Stomach (tissue), 9 donors: ENCODE data around the gene ODC1. TPM values are rescaled to one million over a fixed set of nuclear protein-coding genes. Genes with fewer than 3 reads are reported as not detected.

ENCODE experiments used
- DNase-seq, 2 donors: peaks; one replicate each; pipeline versions ENCODE4 v3.0.0 to v3.0.0-alpha.2; 2013 to 2019
- H3K27ac ChIP-seq, 5 donors: fragments of 200-600 bp in 4 of 5; sonication (generic) in 4 of 5; one replicate each; pipeline ENCODE4 v1.5.1; 2013 to 2019; ENCODE audit warnings: mild to moderate bottlenecking in 1 of 5, moderate library complexity in 1 of 5
- H3K27me3 ChIP-seq, 3 donors: fragments of 200-600 bp; sonication (generic); one replicate each; pipeline ENCODE4 v1.5.1; 2017 to 2019; ENCODE audit warnings: mixed run types in 1 of 3
- H3K36me3 ChIP-seq, 4 donors: fragments of 200-600 bp; sonication (generic); 1 replicate in 3 of 4; 2 replicates in 1 of 4; pipeline ENCODE4 v1.5.1; 2016 to 2019
- H3K4me1 ChIP-seq, 4 donors: fragments of 200-600 bp; sonication (generic); one replicate each; pipeline ENCODE4 v1.5.1; 2016 to 2019
- H3K4me3 ChIP-seq, 4 donors: fragments of 200-600 bp; sonication (generic) in 3 of 4; one replicate each; pipeline ENCODE4 v1.5.1; 2016 to 2019; ENCODE audit warnings: mild to moderate bottlenecking in 1 of 4
- H3K9me3 ChIP-seq, 4 donors: fragments of 200-600 bp; sonication (generic); one replicate each; pipeline ENCODE4 v1.5.1; 2016 to 2019
- CTCF ChIP-seq, 7 experiments: fragments of 450-650 bp in 4 of 7; fragments of 200-600 bp in 3 of 7; sonication (generic) in 3 of 7; IDR thresholded peaks; one replicate each; pipeline ENCODE4 v1.5.1; 2016 to 2019; ENCODE audit warnings: antibody characterized with exemption in 7 of 7, control low read depth in 2 of 7, mild to moderate bottlenecking in 1 of 7
- EP300 ChIP-seq: sonication (generic); formaldehyde crosslinking; IDR thresholded peaks from one replicate; pipeline ENCODE4 v1.6.1; 2017; ENCODE audit warnings: antibody characterized with exemption
- POLR2A ChIP-seq, 4 donors: fragments of 450-650 bp; IDR thresholded peaks; one replicate each; pipeline ENCODE4 v1.6.1; 2016; ENCODE audit warnings: antibody characterized with exemption in 4 of 4, control low read depth in 2 of 4, mild to moderate bottlenecking in 1 of 4, moderate library complexity in 1 of 4
- POLR2AphosphoS5 ChIP-seq, 3 donors: sonication (generic); formaldehyde crosslinking; IDR thresholded peaks; one replicate each; pipeline ENCODE4 v1.6.1; 2016; ENCODE audit warnings: antibody characterized with exemption in 3 of 3
- WGBS, 5 donors: extraction: QIAGEN DNeasy Blood & Tissue Kit in 3 of 5; methylation state at CpG; one replicate each; pipeline versions ENCODE4 v1.1.5 to v1.1.7; 2013 to 2018; 5-methylcytosine and 5-hydroxymethylcytosine counted together
- intact Hi-C: fragments of 100-400 bp; cut with DNase I; formaldehyde crosslinking; loops from one replicate; pipeline ENCODE4 v1.15.1; 2023; ENCODE audit warnings: low total_unique reads
- polyA plus RNA-seq, 3 donors: library from polyadenylated mRNA; stranded (reverse); fragments of 200-250 nt; gene quantifications; one replicate each; pipeline ENCODE4 v1.2.3, GENCODE V29; 2013
- total RNA-seq, 5 donors: library from RNA; depleted of rRNA; stranded (reverse); fragments of >200 nt; gene quantifications; one replicate each; pipeline versions ENCODE4 v1.1.0 to v1.2.3, GENCODE V29; 2014 to 2016
- donor health status: healthy with polysubstance abuse.
- donor health status: Bipolar disorder and iron deficiency.
- donor health status: healthy.

The ODC1 gene
- total and polyA plus RNA-seq, 8 donors: 32.2 to 148 (median 49.8) TPM

- no peak for TF ChIP-seq POLR2A (IDR thresholded peaks at IDR 0.05)
- TF ChIP-seq CTCF (IDR thresholded peaks at IDR 0.05): no peak
- TF ChIP-seq POLR2AphosphoS5 (IDR thresholded peaks at IDR 0.05): no peak
- TF ChIP-seq EP300: no peak
- Histone ChIP-seq H3K27ac (peak overlapping the region in 4 of 5 donors; percentile 64 to 74 (median 68)), H3K9me3 (no peaks in the 10 kb centered on the region), H3K4me3 (no peak overlapping the region), H3K27me3 (no peaks in the 10 kb centered on the region), H3K36me3 (peaks cover 0 to 8% (median 5%) of the 10 kb centered on the region in 4 donors), H3K4me1 (peaks cover 19 to 60% (median 58%) of the 10 kb centered on the region in 4 donors)
- intact Hi-C loops: no loop called here
- WGBS, 5 donors: 76 to 88% (median 83%) methylated on average over 15 to 16 of the region's 16 CpGs
- DNase-seq: no peak
These were observed 50.7 kb downstream of the ODC1 start for GRCh38 chr2:10397297-10397875.

GRCh38 chr2:10396464-10396863 lies 51.7 kb downstream of the ODC1 start:
- peaks cover 0 to 8% (median 5%) of the 10 kb centered on the region in 4 donors for H3K36me3 ChIP-seq
- TF ChIP-seq POLR2A (IDR thresholded peaks at IDR 0.05) (no peak), CTCF (IDR thresholded peaks at IDR 0.05) (no peak), POLR2AphosphoS5 (IDR thresholded peaks at IDR 0.05) (no peak), EP300 (no peak)
- peaks cover 12 to 58% (median 52%) of the 10 kb centered on the region in 4 donors for H3K4me1 ChIP-seq
- H3K27me3 ChIP-seq: no peaks in the 10 kb centered on the region
- WGBS, 5 donors: 84 to 93% (median 88%) methylated on average over 6 to 13 of the region's 13 CpGs
- DNase-seq: no peak
- intact Hi-C loops: no loop called here
- H3K27ac ChIP-seq: no peak overlapping the region
- no peaks in the 10 kb centered on the region for H3K9me3 ChIP-seq
- no peak overlapping the region for H3K4me3 ChIP-seq

- H3K27ac ChIP-seq: no peak overlapping the region
- H3K4me3 ChIP-seq: no peak overlapping the region
- 46 to 73% (median 55%) methylated on average over 13 to 14 of the region's 14 CpGs for WGBS, 5 donors
- DNase-seq: peak in 1 of 2 donors; percentile 59
- peaks cover 6 to 58% (median 47%) of the 10 kb centered on the region in 4 donors for H3K4me1 ChIP-seq
- TF ChIP-seq EP300 (no peak), POLR2AphosphoS5 (IDR thresholded peaks at IDR 0.05) (no peak), POLR2A (IDR thresholded peaks at IDR 0.05) (no peak), CTCF (IDR thresholded peaks at IDR 0.05) (no peak)
- intact Hi-C loops: no loop called here
- H3K9me3 ChIP-seq: no peaks in the 10 kb centered on the region
- peaks cover 0 to 8% (median 6%) of the 10 kb centered on the region in 4 donors for H3K36me3 ChIP-seq
- no peaks in the 10 kb centered on the region for H3K27me3 ChIP-seq
These were observed 52.2 kb downstream of the ODC1 start for GRCh38 chr2:10395893-10396292.

GRCh38 chr2:10393640-10393982 lies 54.5 kb downstream of the ODC1 start:
- Histone ChIP-seq H3K27ac (peak overlapping the region in 4 of 5 donors; percentile 32 to 68 (median 57)), H3K4me1 (peaks cover 18 to 63% (median 53%) of the 10 kb centered on the region in 4 donors), H3K27me3 (no peaks in the 10 kb centered on the region), H3K4me3 (no peak overlapping the region), H3K9me3 (no peaks in the 10 kb centered on the region), H3K36me3 (peaks cover 0 to 6% (median 2%) of the 10 kb centered on the region in 4 donors)
- no peak for TF ChIP-seq CTCF (IDR thresholded peaks at IDR 0.05)
- no peak for TF ChIP-seq POLR2A (IDR thresholded peaks at IDR 0.05)
- DNase-seq: no peak
- intact Hi-C loops: no loop called here
- WGBS, 5 donors: 70 to 91% (median 89%) methylated on average over 3 to 4 of the region's 4 CpGs
